ENCODE results near the gene GABARAP. TPM values are rescaled to one million over a fixed set of nuclear protein-coding genes. Genes with fewer than 3 reads are reported as not detected.

GABARAP gene
- total and polyA plus RNA-seq, 2 of the 4 experiments (the other 2 are of a cell fraction): 77.8 to 780 TPM

Small RNAs within 50 kb of the gene (microRNA-seq; reads per million reads assigned to microRNA genes)
- not detected for gene AC120057.4 (ENCODE audit: insufficient read depth, insufficient read length)
- gene MIR324 (ENCODE audit: insufficient read depth in 1 of 2, insufficient read length in 1 of 2, unreplicated experiment in 1 of 2): 432 to 1,785 reads per million in 2 experiments
- not detected for gene RF00019 (ENCODE audit: insufficient read depth, insufficient read length)

Small RNAs within 50 kb of the gene (small RNA-seq; reads per million reads assigned to genes)
- gene AC120057.4 (0 reads per million in 5 experiments), gene MIR324 (29.3 to 4,859 (median 1,963) reads per million in 5 experiments), gene RF00019 (0 reads per million in 5 experiments)

Other genes with a start within 250 kb of the GABARAP start
Only the 30 nearest of the 36 such genes appear.
- under 0.01 and 0.18 TPM in 2 replicates for gene SLC16A13, start 206.4 kb downstream of the GABARAP start, total RNA-seq (2012; rRNA removed)
- gene SLC16A13, start 206.4 kb downstream of the GABARAP start, polyA plus RNA-seq (2012; rRNA removed): 2.2 and 2.3 TPM in 2 replicates
- gene SLC16A11, start 198.4 kb downstream of the GABARAP start, total RNA-seq (2012; rRNA removed): not detected in 2 replicates
- not detected in 2 replicates for gene SLC16A11, start 198.4 kb downstream of the GABARAP start, polyA plus RNA-seq (2012; rRNA removed)
- not detected in 2 replicates for gene CLEC10A, start 162.2 kb downstream of the GABARAP start, total RNA-seq (2012; rRNA removed)
- not detected in 2 replicates for gene CLEC10A, start 162.2 kb downstream of the GABARAP start, polyA plus RNA-seq (2012; rRNA removed)
- not detected in 2 replicates for gene ASGR2, start 127.6 kb downstream of the GABARAP start, total RNA-seq (2012; rRNA removed)
- gene ASGR2, start 127.6 kb downstream of the GABARAP start, polyA plus RNA-seq (2012; rRNA removed): not detected in 2 replicates
- 1.3 and 1.9 TPM in 2 replicates for gene ASGR1, start 63.1 kb downstream of the GABARAP start, total RNA-seq (2012; rRNA removed)
- gene ASGR1, start 63.1 kb downstream of the GABARAP start, polyA plus RNA-seq (2012; rRNA removed): 3.8 and 4.2 TPM in 2 replicates
- gene DLG4, start 22.6 kb downstream of the GABARAP start, total RNA-seq (2012; rRNA removed): 8.1 and 8.2 TPM in 2 replicates
- gene DLG4, start 22.6 kb downstream of the GABARAP start, polyA plus RNA-seq (2012; rRNA removed): 28.5 and 30.5 TPM in 2 replicates
- 129 and 139 TPM in 2 replicates for gene ACADVL, start 22.5 kb downstream of the GABARAP start, total RNA-seq (2012; rRNA removed)
- gene ACADVL, start 22.5 kb downstream of the GABARAP start, polyA plus RNA-seq (2012; rRNA removed): 752 and 844 TPM in 2 replicates
- gene DVL2, start 7.9 kb downstream of the GABARAP start, total RNA-seq (2012; rRNA removed): 20.3 and 21.3 TPM in 2 replicates
- gene DVL2, start 7.9 kb downstream of the GABARAP start, polyA plus RNA-seq (2012; rRNA removed): 10.5 and 11.8 TPM in 2 replicates
- gene PHF23, start 3.0 kb downstream of the GABARAP start, total RNA-seq (2012; rRNA removed): 44.8 and 45.5 TPM in 2 replicates
- gene PHF23, start 3.0 kb downstream of the GABARAP start, polyA plus RNA-seq (2012; rRNA removed): 54.4 and 58.5 TPM in 2 replicates
- 18.3 and 23.8 TPM in 2 replicates for gene CTDNEP1, start 9.3 kb upstream of the GABARAP start, total RNA-seq (2012; rRNA removed)
- 132 TPM in 2 replicates for gene CTDNEP1, start 9.3 kb upstream of the GABARAP start, polyA plus RNA-seq (2012; rRNA removed)
- 46.6 and 48.0 TPM in 2 replicates for gene ELP5, start 9.8 kb upstream of the GABARAP start, total RNA-seq (2012; rRNA removed)
- 38.6 and 39.3 TPM in 2 replicates for gene ELP5, start 9.8 kb upstream of the GABARAP start, polyA plus RNA-seq (2012; rRNA removed)
- 0.56 and 1.4 TPM in 2 replicates for gene CLDN7, start 20.0 kb upstream of the GABARAP start, total RNA-seq (2012; rRNA removed)
- 1.4 and 2.8 TPM in 2 replicates for gene CLDN7, start 20.0 kb upstream of the GABARAP start, polyA plus RNA-seq (2012; rRNA removed)
- gene SLC2A4, start 39.3 kb upstream of the GABARAP start, total RNA-seq (2012; rRNA removed): under 0.01 TPM in 1 of 2 replicates, not detected in the other
- 0.07 TPM in 2 replicates for gene SLC2A4, start 39.3 kb upstream of the GABARAP start, polyA plus RNA-seq (2012; rRNA removed)
- gene YBX2, start 52.2 kb upstream of the GABARAP start, total RNA-seq (2012; rRNA removed): not detected in 2 replicates
- 0.17 TPM in 1 of 2 replicates, not detected in the other for gene YBX2, start 52.2 kb upstream of the GABARAP start, polyA plus RNA-seq (2012; rRNA removed)
- 718 and 883 TPM in 2 replicates for gene EIF5A, start 65.2 kb upstream of the GABARAP start, total RNA-seq (2012; rRNA removed)
- gene EIF5A, start 65.2 kb upstream of the GABARAP start, polyA plus RNA-seq (2012; rRNA removed): 660 and 782 TPM in 2 replicates
- 36.2 and 37.5 TPM in 2 replicates for gene GPS2, start 72.9 kb upstream of the GABARAP start, total RNA-seq (2012; rRNA removed)
- 47.5 and 50.9 TPM in 2 replicates for gene GPS2, start 72.9 kb upstream of the GABARAP start, polyA plus RNA-seq (2012; rRNA removed)
- 8.4 and 9.2 TPM in 2 replicates for gene NEURL4, start 86.9 kb upstream of the GABARAP start, total RNA-seq (2012; rRNA removed)
- 23.3 and 26.3 TPM in 2 replicates for gene NEURL4, start 86.9 kb upstream of the GABARAP start, polyA plus RNA-seq (2012; rRNA removed)
- under 0.01 and 0.83 TPM in 2 replicates for gene ACAP1, start 94.1 kb upstream of the GABARAP start, total RNA-seq (2012; rRNA removed)
- 2.1 and 2.3 TPM in 2 replicates for gene ACAP1, start 94.1 kb upstream of the GABARAP start, polyA plus RNA-seq (2012; rRNA removed)
- gene KCTD11, start 109.7 kb upstream of the GABARAP start, total RNA-seq (2012; rRNA removed): 10.6 and 10.8 TPM in 2 replicates
- 14.4 and 16.4 TPM in 2 replicates for gene KCTD11, start 109.7 kb upstream of the GABARAP start, polyA plus RNA-seq (2012; rRNA removed)
- gene TMEM95, start 112.7 kb upstream of the GABARAP start, total RNA-seq (2012; rRNA removed): not detected in 2 replicates
- gene TMEM95, start 112.7 kb upstream of the GABARAP start, polyA plus RNA-seq (2012; rRNA removed): not detected in 2 replicates
- under 0.01 and 0.54 TPM in 2 replicates for gene TNK1, start 138.6 kb upstream of the GABARAP start, total RNA-seq (2012; rRNA removed)
- gene TNK1, start 138.6 kb upstream of the GABARAP start, polyA plus RNA-seq (2012; rRNA removed): 0.44 and 0.55 TPM in 2 replicates
- 6.1 and 6.4 TPM in 2 replicates for gene PLSCR3, start 152.1 kb upstream of the GABARAP start, total RNA-seq (2012; rRNA removed)
- gene PLSCR3, start 152.1 kb upstream of the GABARAP start, polyA plus RNA-seq (2012; rRNA removed): 116 and 131 TPM in 2 replicates
- 35.3 and 38.4 TPM in 2 replicates for gene TMEM256, start 161.6 kb upstream of the GABARAP start, total RNA-seq (2012; rRNA removed)
- gene TMEM256, start 161.6 kb upstream of the GABARAP start, polyA plus RNA-seq (2012; rRNA removed): 174 and 252 TPM in 2 replicates
- gene NLGN2, start 165.4 kb upstream of the GABARAP start, total RNA-seq (2012; rRNA removed): 1.7 and 1.8 TPM in 2 replicates
- 36.7 and 38.1 TPM in 2 replicates for gene NLGN2, start 165.4 kb upstream of the GABARAP start, polyA plus RNA-seq (2012; rRNA removed)
- gene SPEM1, start 177.9 kb upstream of the GABARAP start, total RNA-seq (2012; rRNA removed): not detected in 2 replicates
- not detected in 2 replicates for gene SPEM1, start 177.9 kb upstream of the GABARAP start, polyA plus RNA-seq (2012; rRNA removed)
- not detected in 2 replicates for gene SPEM2, start 183.2 kb upstream of the GABARAP start, total RNA-seq (2012; rRNA removed)
- not detected in 2 replicates for gene SPEM2, start 183.2 kb upstream of the GABARAP start, polyA plus RNA-seq (2012; rRNA removed)
- not detected in 2 replicates for gene SPEM3, start 186.4 kb upstream of the GABARAP start, total RNA-seq (2012; rRNA removed)
- gene SPEM3, start 186.4 kb upstream of the GABARAP start, polyA plus RNA-seq (2012; rRNA removed): not detected in 2 replicates
- gene TMEM102, start 193.0 kb upstream of the GABARAP start, total RNA-seq (2012; rRNA removed): 1.1 and 1.4 TPM in 2 replicates
- 2.2 and 2.3 TPM in 2 replicates for gene TMEM102, start 193.0 kb upstream of the GABARAP start, polyA plus RNA-seq (2012; rRNA removed)
- 0.18 and 0.28 TPM in 2 replicates for gene FGF11, start 197.1 kb upstream of the GABARAP start, total RNA-seq (2012; rRNA removed)
- 0.99 and 1.1 TPM in 2 replicates for gene FGF11, start 197.1 kb upstream of the GABARAP start, polyA plus RNA-seq (2012; rRNA removed)
- 4.2 and 4.3 TPM in 2 replicates for gene CHRNB1, start 202.6 kb upstream of the GABARAP start, total RNA-seq (2012; rRNA removed)
- gene CHRNB1, start 202.6 kb upstream of the GABARAP start, polyA plus RNA-seq (2012; rRNA removed): 6.0 and 6.4 TPM in 2 replicates

Measured in IMR-90 (cell line).